IgD-negative memory B cell (primary cell): ENCODE results near the gene MAGEA9. TPM values are rescaled to one million over a fixed set of nuclear protein-coding genes. Genes with fewer than 3 reads are reported as not detected.

Source experiments
- polyA plus RNA-seq: library from polyadenylated mRNA; unstranded; fragments of 300-500 nt; fragmentation: Illumina TruSeq; gene quantifications from one replicate; pipeline ENCODE4 v1.2.3, GENCODE V29; 2021

The MAGEA9 gene
- polyA plus RNA-seq, 1 donor from 2014 or later: not detected

Other genes with a start within 250 kb of the MAGEA9 start
- 19.0 TPM for gene EOLA1, start 240.9 kb upstream of the MAGEA9 start, polyA plus RNA-seq
- gene HSFX3, start 232.0 kb upstream of the MAGEA9 start, polyA plus RNA-seq: not detected
- 0.46 TPM for gene MAGEA9B, start 194.5 kb upstream of the MAGEA9 start, polyA plus RNA-seq
- 0.16 TPM for gene HSFX2, start 186.6 kb upstream of the MAGEA9 start, polyA plus RNA-seq
- gene TMEM185A, start 150.1 kb upstream of the MAGEA9 start, polyA plus RNA-seq: 18.2 TPM
- not detected for gene MAGEA11, start 69.9 kb upstream of the MAGEA9 start, polyA plus RNA-seq
- gene HSFX1, start 7.9 kb upstream of the MAGEA9 start, polyA plus RNA-seq: not detected
- not detected for gene MAGEA8, start 99.3 kb downstream of the MAGEA9 start, polyA plus RNA-seq
- not detected for gene HSFX4, start 147.6 kb downstream of the MAGEA9 start, polyA plus RNA-seq
- gene EOLA2, start 156.6 kb downstream of the MAGEA9 start, polyA plus RNA-seq: 37.7 TPM